Measurements from ENCODE around the gene IRF9.

Gene IRF9

GRCh38 chr14:24145219-24145618 is 15.8 kb upstream of the IRF9 start:
- no peak for DNase-seq
- peak overlapping the region; percentile 87 for H3K4me3 ChIP-seq (ENCODE audit: low read length)
- TF ChIP-seq EZH2phosphoT487 (IDR thresholded peaks at IDR 0.05; ENCODE audit: low read length) (no peak), EZH2 (optimal IDR thresholded peaks at IDR 0.05; ENCODE audit: low read depth, low read length) (no peak)
- TF ChIP-seq, protein P1, sequence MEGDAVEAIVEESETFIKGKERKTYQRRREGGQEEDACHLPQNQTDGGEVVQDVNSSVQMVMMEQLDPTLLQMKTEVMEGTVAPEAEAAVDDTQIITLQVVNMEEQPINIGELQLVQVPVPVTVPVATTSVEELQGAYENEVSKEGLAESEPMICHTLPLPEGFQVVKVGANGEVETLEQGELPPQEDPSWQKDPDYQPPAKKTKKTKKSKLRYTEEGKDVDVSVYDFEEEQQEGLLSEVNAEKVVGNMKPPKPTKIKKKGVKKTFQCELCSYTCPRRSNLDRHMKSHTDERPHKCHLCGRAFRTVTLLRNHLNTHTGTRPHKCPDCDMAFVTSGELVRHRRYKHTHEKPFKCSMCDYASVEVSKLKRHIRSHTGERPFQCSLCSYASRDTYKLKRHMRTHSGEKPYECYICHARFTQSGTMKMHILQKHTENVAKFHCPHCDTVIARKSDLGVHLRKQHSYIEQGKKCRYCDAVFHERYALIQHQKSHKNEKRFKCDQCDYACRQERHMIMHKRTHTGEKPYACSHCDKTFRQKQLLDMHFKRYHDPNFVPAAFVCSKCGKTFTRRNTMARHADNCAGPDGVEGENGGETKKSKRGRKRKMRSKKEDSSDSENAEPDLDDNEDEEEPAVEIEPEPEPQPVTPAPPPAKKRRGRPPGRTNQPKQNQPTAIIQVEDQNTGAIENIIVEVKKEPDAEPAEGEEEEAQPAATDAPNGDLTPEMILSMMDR (IDR thresholded peaks at IDR 0.05; ENCODE audit: low read length), result no peak
- H4K20me1 ChIP-seq (ENCODE audit: insufficient read depth, low read length), result no peaks in the 10 kb centered on the region
- H3K27ac ChIP-seq (ENCODE audit: low read length), result no peak overlapping the region
- H3K9me3 ChIP-seq (replicated peaks; ENCODE audit: insufficient read depth, low read length), result no peaks in the 10 kb centered on the region
- peaks cover 52% of the 10 kb centered on the region for H3K79me2 ChIP-seq (ENCODE audit: low read length)
- no peak overlapping the region for H2AFZ ChIP-seq (ENCODE audit: low read length)
- H3K27me3 ChIP-seq (replicated peaks; ENCODE audit: insufficient read depth, low read length), result no peaks in the 10 kb centered on the region
- peaks cover 11% of the 10 kb centered on the region for H3K4me1 ChIP-seq (ENCODE audit: low read length)
- peaks cover 10% of the 10 kb centered on the region for H3F3A ChIP-seq (ENCODE audit: insufficient read depth, low read length)
- H3K4me2 ChIP-seq (ENCODE audit: low read depth, low read length), result peak overlapping the region; percentile 81
- H3K36me3 ChIP-seq (replicated peaks; ENCODE audit: insufficient read depth, low read length), result no peaks in the 10 kb centered on the region
- H3K9ac ChIP-seq (ENCODE audit: low read length), result peak overlapping the region; percentile 84; the same call in 1 of the 2 replicates
- H3K9me2 ChIP-seq (replicated peaks; ENCODE audit: insufficient read depth, low read length), result no peaks in the 10 kb centered on the region

DNA sequence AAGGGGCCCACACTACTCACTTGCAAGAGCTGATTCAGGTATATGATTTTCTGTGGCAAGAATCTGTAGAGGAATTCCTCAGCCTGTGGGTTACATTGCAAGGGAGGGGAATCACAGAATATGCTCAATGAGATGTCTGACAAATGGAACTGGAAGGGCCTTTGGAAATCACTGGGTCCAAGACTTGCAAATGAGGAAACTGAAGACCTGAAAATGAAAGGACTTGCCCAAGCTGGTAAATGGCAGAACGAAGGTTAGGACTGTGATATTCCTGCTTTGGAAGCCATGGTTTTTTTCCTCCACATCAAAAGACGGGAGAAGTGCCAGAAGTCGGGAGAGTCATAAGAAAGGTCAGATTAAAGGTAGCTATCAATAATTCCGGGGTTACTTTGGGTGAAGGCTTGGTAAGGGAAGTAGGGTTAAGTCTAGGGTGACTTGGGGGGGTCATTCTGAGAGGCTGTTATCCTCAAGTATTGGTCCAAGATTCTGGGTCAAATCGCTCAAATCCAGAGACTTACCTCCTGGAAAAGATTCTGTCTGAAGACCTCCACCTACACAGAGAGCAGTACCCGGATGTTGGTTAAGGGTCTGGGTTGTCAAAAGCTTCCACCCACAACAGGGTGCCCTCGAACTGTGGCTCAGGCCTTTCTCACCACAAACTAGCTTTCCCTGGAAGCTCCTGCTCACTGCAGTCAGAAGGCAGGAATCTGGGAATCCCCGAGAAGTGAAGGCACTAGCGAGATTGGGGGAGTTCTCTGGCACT is 15.2 kb upstream of the IRF9 start:
- DNase-seq, result no peak
- peaks cover 47% of the 10 kb centered on the region for H3K79me2 ChIP-seq (ENCODE audit: low read length)
- H3K4me1 ChIP-seq (ENCODE audit: low read length), result peaks cover 11% of the 10 kb centered on the region
- no peak overlapping the region for H2AFZ ChIP-seq (ENCODE audit: low read length)
- no peaks in the 10 kb centered on the region for H3K27me3 ChIP-seq (replicated peaks; ENCODE audit: insufficient read depth, low read length)
- H3K36me3 ChIP-seq (replicated peaks; ENCODE audit: insufficient read depth, low read length), result no peaks in the 10 kb centered on the region
- peak overlapping the region; percentile 81 for H3K4me2 ChIP-seq (ENCODE audit: low read depth, low read length)
- no peaks in the 10 kb centered on the region for H3K9me3 ChIP-seq (replicated peaks; ENCODE audit: insufficient read depth, low read length)
- no peak for TF ChIP-seq EZH2 (optimal IDR thresholded peaks at IDR 0.05; ENCODE audit: low read depth, low read length)
- TF ChIP-seq, protein P1 (IDR thresholded peaks at IDR 0.05; ENCODE audit: low read length), result no peak
- no peak for TF ChIP-seq EZH2phosphoT487 (IDR thresholded peaks at IDR 0.05; ENCODE audit: low read length)
- no peaks in the 10 kb centered on the region for H3K9me2 ChIP-seq (replicated peaks; ENCODE audit: insufficient read depth, low read length)
- peak overlapping the region; percentile 84 for H3K9ac ChIP-seq (ENCODE audit: low read length)
- H3F3A ChIP-seq (ENCODE audit: insufficient read depth, low read length), result peaks cover 10% of the 10 kb centered on the region
- peak overlapping the region; percentile 63; the same call in 1 of the 2 replicates for H3K27ac ChIP-seq (ENCODE audit: low read length)
- H4K20me1 ChIP-seq (ENCODE audit: insufficient read depth, low read length), result no peaks in the 10 kb centered on the region
- H3K4me3 ChIP-seq (ENCODE audit: low read length), result peak overlapping the region; percentile 87

DNA sequence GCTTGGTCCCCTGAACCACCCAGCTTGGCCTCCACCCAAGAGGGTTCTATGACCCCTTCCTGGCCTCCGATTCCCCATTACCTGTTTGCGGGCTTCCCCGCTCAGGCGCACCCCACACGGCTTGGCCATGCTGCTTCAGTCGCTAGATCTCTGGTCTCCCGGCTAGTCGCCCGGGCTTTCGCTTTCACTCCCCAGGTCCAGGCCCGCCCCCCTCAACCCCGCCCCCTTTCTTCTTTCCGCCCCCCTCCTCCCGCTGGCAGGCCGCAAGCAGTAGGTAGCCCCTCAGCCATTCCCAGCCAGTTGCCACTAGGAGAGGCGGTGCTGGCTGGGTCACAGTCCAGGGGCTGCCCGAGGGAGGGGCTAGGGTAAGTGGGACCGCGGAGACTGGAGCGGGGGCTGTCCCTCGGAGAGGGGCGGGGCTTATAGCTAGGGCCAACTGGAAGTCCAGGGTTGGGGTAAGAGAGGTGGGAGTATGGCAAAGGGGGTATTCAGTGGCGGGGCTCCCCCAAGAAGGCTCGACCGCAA is 14.6 kb upstream of the IRF9 start, which contains the start of gene PSME2:
Gene PSME2 (minus strand): TSS at position 158 of the 525 bp plus-strand sequence. CDS start 29 bp downstream, at position 129.
- Histone ChIP-seq H3K4me2 (ENCODE audit: low read depth, low read length) (peak within 1 kb of the TSS; percentile 81), H3F3A (ENCODE audit: insufficient read depth, low read length) (peaks cover 10% of the 10 kb centered on the region)

More for the DNA sequence above, 14.6 kb upstream of the IRF9 start, which contains the start of gene PSME2:
- Histone ChIP-seq H3K9ac (ENCODE audit: low read length) (peak within 1 kb of the TSS; percentile 84), H3K9me2 (replicated peaks; ENCODE audit: insufficient read depth, low read length) (no peaks in the 10 kb centered on the region), H3K4me3 (ENCODE audit: low read length) (peak within 1 kb of the TSS; percentile 87), H3K9me3 (replicated peaks; ENCODE audit: insufficient read depth, low read length) (no peaks in the 10 kb centered on the region), H3K79me2 (ENCODE audit: low read length) (peaks cover 47% of the 10 kb centered on the region), H3K4me1 (ENCODE audit: low read length) (peaks cover 11% of the 10 kb centered on the region), H4K20me1 (ENCODE audit: insufficient read depth, low read length) (no peaks in the 10 kb centered on the region), H3K27me3 (replicated peaks; ENCODE audit: insufficient read depth, low read length) (no peaks in the 10 kb centered on the region), H3K27ac (ENCODE audit: low read length) (peak within 1 kb of the TSS; percentile 76; the same call in 1 of the 2 replicates), H3K36me3 (replicated peaks; ENCODE audit: insufficient read depth, low read length) (no peaks in the 10 kb centered on the region), H2AFZ (ENCODE audit: low read length) (peak within 1 kb of the TSS; percentile 65)
- DNase-seq, result peak; percentile 74
- TF ChIP-seq EZH2 (optimal IDR thresholded peaks at IDR 0.05; ENCODE audit: low read depth, low read length), result no peak
